Mesendoderm (in vitro differentiated cells): ENCODE data around the gene CD47.

Experiments used
- DNase-seq: peaks from one replicate; pipeline ENCODE4 v3.0.0; 2013
- H2AK5ac ChIP-seq: 2 replicates; pipeline ENCODE4 v1.6.1; 2013; ENCODE audit warnings: low read length, inconsistent platforms
- H2BK120ac ChIP-seq: 2 replicates; pipeline ENCODE4 v1.6.1; 2013; ENCODE audit warnings: low read depth, mild to moderate bottlenecking, low read length, moderate library complexity, mixed read lengths
- H2BK15ac ChIP-seq: replicated peaks from 2 replicates; pipeline ENCODE4 v1.6.1; 2013; ENCODE audit warnings: low read depth, mild to moderate bottlenecking, moderate library complexity
- H2BK5ac ChIP-seq: 2 replicates; pipeline ENCODE4 v1.6.1; 2013; ENCODE audit warnings: low read length, inconsistent platforms
- H3K18ac ChIP-seq: 2 replicates; pipeline ENCODE4 v1.6.1; 2013; ENCODE audit warnings: mild to moderate bottlenecking, low read length, mixed read lengths
- H3K23ac ChIP-seq: one replicate; pipeline ENCODE4 v1.6.1; 2013; ENCODE audit warnings: low read length
- H3K27ac ChIP-seq: 2 replicates; pipeline ENCODE4 v1.5.1; 2013; ENCODE audit warnings: low read depth, mild to moderate bottlenecking, inconsistent platforms, low read length, moderate library complexity
- H3K27me3 ChIP-seq: 2 replicates; pipeline ENCODE4 v1.6.1; 2013; ENCODE audit warnings: low read length, control low read depth, mild to moderate bottlenecking, inconsistent platforms; ENCODE audit not compliant: insufficient read depth, poor library complexity
- H3K36me3 ChIP-seq: 2 replicates; pipeline ENCODE4 v1.6.1; 2013; ENCODE audit warnings: low read length, inconsistent platforms; ENCODE audit not compliant: control insufficient read depth, insufficient read depth
- H3K4ac ChIP-seq: one replicate; pipeline ENCODE4 v1.6.1; 2013; ENCODE audit warnings: low read depth, mild to moderate bottlenecking, low read length, moderate library complexity
- H3K4me1 ChIP-seq: 2 replicates; pipeline ENCODE4 v1.6.1; 2013; ENCODE audit warnings: low read depth, low read length, inconsistent platforms; ENCODE audit not compliant: control insufficient read depth
- H3K4me2 ChIP-seq: 2 replicates; pipeline ENCODE4 v1.6.1; 2013; ENCODE audit warnings: low read length
- H3K4me3 ChIP-seq: 2 replicates; pipeline ENCODE4 v1.5.1; 2013; ENCODE audit warnings: mild to moderate bottlenecking, low read length
- H3K56ac ChIP-seq: one replicate; pipeline ENCODE4 v1.6.1; 2013; ENCODE audit warnings: low read length
- H3K79me1 ChIP-seq: 2 replicates; pipeline ENCODE4 v1.6.1; 2013; ENCODE audit warnings: low read length, inconsistent platforms
- H3K79me2 ChIP-seq: 2 replicates; pipeline ENCODE4 v1.6.1; 2013; ENCODE audit warnings: mild to moderate bottlenecking, low read length; ENCODE audit not compliant: control insufficient read depth, insufficient read depth
- H3K9ac ChIP-seq: 2 replicates; pipeline ENCODE4 v1.6.1; 2013; ENCODE audit warnings: low read length, inconsistent platforms
- H4K5ac ChIP-seq: one replicate; pipeline ENCODE4 v1.6.1; 2013; ENCODE audit warnings: low read length
- H4K8ac ChIP-seq: one replicate; pipeline ENCODE4 v1.6.1; 2013; ENCODE audit warnings: low read depth, mild to moderate bottlenecking, control low read depth, low read length, moderate library complexity
- WGBS: extraction: QIAGEN DNeasy Blood & Tissue Kit; methylation state at CpG from one replicate; pipeline ENCODE4 v1.1.7; 2013; ENCODE audit warnings: low lambda C conversion rate, missing lambda C conversion rate; ENCODE audit not compliant: insufficient coverage; ENCODE audit errors: extremely low coverage; 5-methylcytosine and 5-hydroxymethylcytosine counted together

CD47 gene

DNA sequence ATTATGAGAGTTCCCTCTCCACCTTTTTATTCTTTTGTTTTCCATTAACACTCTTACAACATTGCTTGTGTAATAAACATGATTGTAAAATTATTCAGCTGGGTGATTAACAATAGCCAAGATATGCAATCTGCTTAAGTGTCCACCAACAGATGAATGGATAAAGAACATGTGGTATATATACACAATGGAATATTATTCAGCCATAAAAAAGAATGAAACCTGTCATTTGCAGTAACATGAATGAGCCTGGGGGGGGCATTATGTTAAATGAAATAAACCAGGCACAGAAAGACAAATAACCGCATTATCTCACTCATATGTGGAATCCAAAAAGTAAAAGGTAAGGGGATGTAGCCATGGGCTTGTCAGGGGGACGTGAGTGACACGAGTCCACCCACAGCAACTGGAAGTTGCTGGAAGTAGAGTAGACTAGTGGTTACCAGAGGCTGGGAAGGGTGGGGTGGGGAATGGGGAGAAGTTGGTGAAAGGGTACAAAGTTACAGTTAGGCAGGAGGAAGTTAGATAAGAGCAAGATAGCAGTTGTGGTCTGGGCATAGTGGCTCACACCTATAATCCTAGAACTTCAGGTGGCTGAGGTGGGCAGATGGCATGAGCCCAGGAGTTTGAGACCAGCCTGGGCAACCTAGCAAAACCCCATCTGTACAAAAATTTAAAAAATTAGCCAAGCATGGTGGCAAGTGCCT, 28.7 kb upstream of the CD47 start:
- no peak overlapping the region for H2BK5ac ChIP-seq
- no peaks in the 10 kb centered on the region for H3K4me1 ChIP-seq
- no peaks in the 10 kb centered on the region for H3K79me2 ChIP-seq
- no peak overlapping the region for H3K18ac ChIP-seq
- H4K8ac ChIP-seq: no peak overlapping the region
- H3K79me1 ChIP-seq: no peaks in the 10 kb centered on the region
- DNase-seq: no peak
- no peak overlapping the region for H3K4me3 ChIP-seq
- H3K4me2 ChIP-seq: no peak overlapping the region
- H2BK15ac ChIP-seq: no peak overlapping the region
- no peak overlapping the region for H3K23ac ChIP-seq
- no peak overlapping the region for H3K9ac ChIP-seq
- no peak overlapping the region for H2BK120ac ChIP-seq
- no peak overlapping the region for H3K27ac ChIP-seq
- no peak overlapping the region for H3K56ac ChIP-seq
- no peak overlapping the region for H4K5ac ChIP-seq
- no CpG with 5 or more reads among the region's 3 CpGs for WGBS
- no peaks in the 10 kb centered on the region for H3K36me3 ChIP-seq
- no peak overlapping the region for H2AK5ac ChIP-seq
- no peaks in the 10 kb centered on the region for H3K27me3 ChIP-seq
- H3K4ac ChIP-seq: no peak overlapping the region

DNA sequence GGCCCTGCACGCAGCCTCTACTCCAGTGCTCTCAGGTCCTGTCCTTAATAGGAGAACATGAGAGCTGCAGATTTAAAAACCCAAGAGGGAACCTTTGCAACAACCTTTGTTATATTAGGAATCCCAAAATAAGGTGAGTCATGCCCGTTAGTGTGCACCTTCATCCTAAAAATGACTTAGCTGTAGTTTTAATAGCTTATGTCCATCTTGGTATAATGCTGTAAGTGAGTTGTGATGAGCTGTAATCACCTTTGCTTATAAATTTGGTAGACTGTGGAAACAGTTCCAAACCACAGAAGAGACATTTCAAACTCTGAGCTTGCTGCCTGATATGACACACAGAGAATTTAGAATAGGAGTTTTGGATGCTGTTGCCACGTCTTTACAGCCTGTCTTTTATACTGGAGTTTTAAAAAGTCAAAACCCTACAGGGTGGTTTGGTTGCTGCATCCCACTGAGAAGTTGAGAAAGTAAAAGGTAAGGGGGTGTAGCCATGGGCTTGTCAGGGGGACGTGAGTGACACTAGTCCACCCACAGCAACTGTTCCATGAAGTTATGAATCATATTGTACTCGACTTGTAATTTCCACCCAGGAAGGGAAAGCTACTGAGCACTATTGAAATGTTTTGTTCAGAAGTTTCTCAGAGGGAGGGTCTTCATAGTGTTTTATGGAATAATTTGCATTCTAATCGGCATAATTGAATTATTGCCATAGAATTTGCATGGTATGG, 27.4 kb upstream of the CD47 start:
- whole genome bisulfite sequencing: no CpG with 5 or more reads among the region's 6 CpGs
- no peak overlapping the region for H2BK5ac ChIP-seq
- no peak overlapping the region for H2AK5ac ChIP-seq
- no peak overlapping the region for H4K5ac ChIP-seq
- no peak overlapping the region for H3K23ac ChIP-seq
- H4K8ac ChIP-seq: no peak overlapping the region
- H3K36me3 ChIP-seq: no peaks in the 10 kb centered on the region
- DNase-seq: no peak
- no peak overlapping the region for H3K18ac ChIP-seq
- no peak overlapping the region for H3K56ac ChIP-seq
- no peaks in the 10 kb centered on the region for H3K27me3 ChIP-seq
- no peaks in the 10 kb centered on the region for H3K4me1 ChIP-seq
- no peak overlapping the region for H2BK120ac ChIP-seq
- no peak overlapping the region for H3K4me3 ChIP-seq
- no peak overlapping the region for H3K4ac ChIP-seq
- H3K79me2 ChIP-seq: no peaks in the 10 kb centered on the region
- no peak overlapping the region for H2BK15ac ChIP-seq
- no peak overlapping the region for H3K4me2 ChIP-seq
- no peaks in the 10 kb centered on the region for H3K79me1 ChIP-seq
- no peak overlapping the region for H3K9ac ChIP-seq
- H3K27ac ChIP-seq: no peak overlapping the region

GRCh38 chr3:108117241-108117775, 26.5 kb upstream of the CD47 start:
- Histone ChIP-seq H4K8ac (no peak overlapping the region), H3K27ac (no peak overlapping the region), H2BK15ac (no peak overlapping the region), H3K4me2 (no peak overlapping the region), H2BK120ac (no peak overlapping the region), H3K4me3 (no peak overlapping the region), H2BK5ac (no peak overlapping the region), H3K4me1 (no peaks in the 10 kb centered on the region), H3K23ac (no peak overlapping the region), H3K4ac (no peak overlapping the region), H4K5ac (no peak overlapping the region), H3K27me3 (no peaks in the 10 kb centered on the region), H2AK5ac (no peak overlapping the region), H3K56ac (no peak overlapping the region), H3K18ac (no peak overlapping the region), H3K79me2 (no peaks in the 10 kb centered on the region), H3K79me1 (no peaks in the 10 kb centered on the region), H3K36me3 (no peaks in the 10 kb centered on the region), H3K9ac (no peak overlapping the region)
- WGBS: no CpG with 5 or more reads among the region's 6 CpGs
- no peak for DNase-seq

DNA sequence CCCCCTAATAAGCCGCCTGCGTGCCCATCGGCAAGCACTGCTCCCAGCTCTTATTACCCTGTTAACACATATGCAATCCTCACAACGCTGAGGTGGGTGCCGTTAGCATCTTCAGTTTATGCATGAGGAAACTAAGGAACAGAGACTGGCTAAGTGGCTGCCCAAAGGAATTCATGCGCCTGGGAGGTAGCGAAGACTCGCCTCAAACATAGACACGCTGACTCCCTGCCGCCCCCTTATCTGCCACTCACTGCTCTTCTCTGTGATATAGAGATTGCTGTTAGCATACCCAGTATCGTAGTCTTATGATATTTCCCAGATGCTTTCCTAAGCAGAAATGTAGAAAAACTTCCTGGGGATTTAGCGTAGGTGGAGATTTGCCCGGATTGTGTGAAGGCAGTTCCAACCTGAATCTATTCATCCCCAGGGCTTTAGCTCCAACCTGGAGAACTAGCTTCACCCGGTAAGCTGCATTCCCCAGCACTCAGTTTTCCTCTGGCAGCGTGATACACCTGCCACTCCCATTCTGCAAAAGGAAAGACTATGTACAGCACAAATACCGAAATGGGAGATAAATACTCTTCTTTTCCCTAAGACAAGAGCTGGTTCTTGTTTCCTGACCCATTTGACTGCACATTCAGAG, 23.7 kb upstream of the CD47 start:
- H4K8ac ChIP-seq: no peak overlapping the region
- no CpG with 5 or more reads among the region's 16 CpGs for WGBS
- no peak overlapping the region for H3K23ac ChIP-seq
- DNase-seq: no peak
- no peaks in the 10 kb centered on the region for H3K27me3 ChIP-seq
- no peaks in the 10 kb centered on the region for H3K79me2 ChIP-seq
- H3K4me1 ChIP-seq: no peaks in the 10 kb centered on the region
- H2AK5ac ChIP-seq: no peak overlapping the region
- H3K4me3 ChIP-seq: no peak overlapping the region
- H3K79me1 ChIP-seq: no peaks in the 10 kb centered on the region
- H4K5ac ChIP-seq: no peak overlapping the region
- H3K36me3 ChIP-seq: no peaks in the 10 kb centered on the region
- H3K4ac ChIP-seq: no peak overlapping the region
- H3K9ac ChIP-seq: no peak overlapping the region
- H2BK120ac ChIP-seq: no peak overlapping the region
- no peak overlapping the region for H2BK15ac ChIP-seq
- H3K18ac ChIP-seq: no peak overlapping the region
- H2BK5ac ChIP-seq: no peak overlapping the region
- no peak overlapping the region for H3K56ac ChIP-seq
- H3K4me2 ChIP-seq: no peak overlapping the region
- no peak overlapping the region for H3K27ac ChIP-seq

DNA sequence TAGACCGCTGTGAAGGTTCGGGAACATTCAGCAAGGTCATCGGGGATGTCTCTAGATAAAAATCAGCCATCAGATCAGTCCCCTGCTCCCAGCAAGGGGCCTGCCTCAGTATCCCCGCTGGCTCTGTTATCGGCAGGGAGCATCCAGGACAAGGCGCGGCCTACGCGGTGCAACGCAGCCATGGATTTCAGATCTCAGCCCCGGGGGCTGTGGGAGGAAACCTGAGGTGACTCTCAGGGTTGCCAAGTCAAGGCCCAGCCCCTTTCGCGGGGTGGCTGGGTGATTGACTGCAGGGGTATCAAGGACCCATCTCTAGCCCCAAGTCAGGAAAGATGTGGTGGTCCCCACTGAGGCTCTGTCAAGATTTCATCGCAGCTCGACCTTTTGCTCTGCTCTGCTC, 23.1 kb upstream of the CD47 start:
- Histone ChIP-seq H3K79me2 (no peaks in the 10 kb centered on the region), H3K4me2 (no peak overlapping the region), H3K4me3 (no peak overlapping the region), H4K5ac (no peak overlapping the region), H3K4ac (no peak overlapping the region), H2BK5ac (no peak overlapping the region), H3K4me1 (no peaks in the 10 kb centered on the region), H3K27me3 (no peaks in the 10 kb centered on the region), H2BK120ac (no peak overlapping the region), H2BK15ac (no peak overlapping the region), H3K18ac (no peak overlapping the region), H3K23ac (no peak overlapping the region), H2AK5ac (no peak overlapping the region), H3K9ac (no peak overlapping the region), H3K79me1 (no peaks in the 10 kb centered on the region), H3K56ac (no peak overlapping the region), H3K27ac (no peak overlapping the region), H4K8ac (no peak overlapping the region), H3K36me3 (no peaks in the 10 kb centered on the region)
- no peak for DNase-seq
- no CpG with 5 or more reads among the region's 15 CpGs for WGBS
